ENCODE results near the gene ITGAX. TPM values are rescaled to one million over a fixed set of nuclear protein-coding genes. Genes with fewer than 3 reads are reported as not detected.

Gene ITGAX
- polyA plus RNA-seq, 3 donors, result 0.91 to 22.4 (median 4.5) TPM

GRCh38 chr16:31364421-31364820 lies 9.4 kb downstream of the ITGAX start:
- no peak overlapping the region for H3K27ac ChIP-seq (ENCODE audit: low read depth, low read length)
- WGBS, 3 donors, result 66 to 77% (median 75%) methylated on average over 6 of the region's 6 CpGs

DNA sequence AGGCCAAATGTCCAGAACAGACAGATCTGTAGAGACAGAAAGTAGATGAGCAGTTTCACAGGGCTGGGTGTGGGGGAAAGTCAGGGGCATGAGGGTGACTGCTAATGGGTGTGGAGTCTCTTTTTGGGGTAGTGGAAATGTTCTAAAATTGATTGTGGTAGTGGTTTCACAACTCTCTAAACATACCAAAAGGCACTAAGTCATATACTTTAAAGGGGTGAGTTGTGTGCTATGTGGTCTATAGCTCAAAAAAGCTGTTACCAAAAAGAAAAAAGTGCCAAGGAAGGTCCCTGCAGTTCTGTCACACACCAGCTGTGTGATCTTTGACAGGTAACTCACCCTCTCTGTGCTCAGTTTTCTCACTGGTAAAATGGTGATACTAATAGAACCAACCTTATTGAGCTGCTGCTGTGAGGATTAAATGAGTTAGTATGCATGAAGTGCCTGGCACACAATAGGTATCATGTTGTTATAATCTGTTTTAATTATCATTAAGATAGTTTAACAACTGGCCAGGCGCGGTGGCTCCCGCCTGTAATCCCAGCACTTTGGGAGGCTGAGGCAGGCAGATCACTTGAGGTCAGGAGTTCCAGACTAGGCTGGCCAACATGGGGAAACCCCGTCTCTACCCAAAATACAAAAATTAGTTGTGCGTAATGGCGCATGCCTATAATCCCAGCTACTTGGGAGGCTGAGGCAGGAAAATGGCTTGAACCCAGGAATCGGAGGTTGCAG lies 10.3 kb downstream of the ITGAX start:
- WGBS, 3 donors, result 87 to 96% (median 88%) methylated on average over 7 of the region's 7 CpGs
- no peak overlapping the region for H3K27ac ChIP-seq (ENCODE audit: low read depth, low read length)

- no peak overlapping the region for H3K27ac ChIP-seq (ENCODE audit: low read depth, low read length)
- 48 to 79% (median 50%) methylated on average over 3 of the region's 3 CpGs for WGBS, 3 donors
These were observed 12.9 kb downstream of the ITGAX start for GRCh38 chr16:31367853-31368252.

- WGBS, 3 donors, result 89 to 92% (median 90%) methylated on average over 12 of the region's 12 CpGs
- no peak overlapping the region for H3K27ac ChIP-seq (ENCODE audit: low read depth, low read length)
These were observed 16.0 kb downstream of the ITGAX start for GRCh38 chr16:31371008-31371407.

- 73 to 79% (median 77%) methylated on average over 42 of the region's 42 CpGs for WGBS, 3 donors
- H3K27ac ChIP-seq (ENCODE audit: low read depth, low read length), result no peak overlapping the region
These were observed 16.9 kb downstream of the ITGAX start for GRCh38 chr16:31371619-31372484.

- no peak overlapping the region for H3K27ac ChIP-seq (ENCODE audit: low read depth, low read length)
- 79 to 84% (median 80%) methylated on average over 14 of the region's 14 CpGs for WGBS, 3 donors
These were observed 18.3 kb downstream of the ITGAX start for GRCh38 chr16:31373235-31373634.

DNA sequence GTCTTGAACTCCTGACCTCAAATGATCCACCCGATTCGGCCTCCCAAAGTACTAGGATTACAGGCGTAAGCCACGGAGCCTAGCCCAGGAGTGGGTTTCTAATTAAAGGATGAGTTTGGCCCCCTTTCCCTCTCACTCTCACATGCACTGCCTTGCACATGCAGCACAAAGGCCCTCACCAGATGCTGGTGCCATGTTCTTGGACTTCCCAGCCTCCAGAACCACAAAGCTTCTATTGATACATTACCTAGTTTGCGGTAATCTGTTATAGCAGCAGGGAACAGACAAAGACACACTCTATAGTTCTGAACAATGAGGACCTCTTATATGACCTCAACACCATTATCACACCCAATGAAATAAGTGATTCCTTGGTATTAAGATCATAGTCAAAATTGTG lies 20.3 kb downstream of the ITGAX start:
- no peak overlapping the region for H3K27ac ChIP-seq (ENCODE audit: low read depth, low read length)
- 91 to 98% (median 96%) methylated on average over 5 of the region's 5 CpGs for WGBS, 3 donors

DNA sequence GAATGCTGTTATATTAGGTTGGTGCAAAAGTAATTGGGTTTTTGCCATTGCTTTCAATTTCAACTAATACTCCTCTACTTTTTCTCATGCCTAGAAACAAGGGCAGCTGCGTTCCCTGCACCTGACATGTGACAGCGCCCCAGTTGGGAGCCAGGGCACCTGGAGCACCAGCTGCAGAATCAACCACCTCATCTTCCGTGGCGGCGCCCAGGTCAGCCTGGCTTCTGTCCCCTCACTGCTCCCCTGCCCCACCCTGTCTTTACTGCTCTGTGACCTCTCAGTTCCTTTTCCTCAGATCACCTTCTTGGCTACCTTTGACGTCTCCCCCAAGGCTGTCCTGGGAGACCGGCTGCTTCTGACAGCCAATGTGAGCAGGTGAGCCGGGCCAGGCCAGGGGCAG lies 21.7 kb downstream of the ITGAX start:
- H3K27ac ChIP-seq (ENCODE audit: low read depth, low read length), result no peak overlapping the region
- WGBS, 3 donors, result 42 to 80% (median 77%) methylated on average over 8 of the region's 8 CpGs

GRCh38 chr16:31377210-31377903 lies 22.4 kb downstream of the ITGAX start:
- H3K27ac ChIP-seq (ENCODE audit: low read depth, low read length), result no peak overlapping the region
- WGBS, 3 donors, result 43 to 75% (median 64%) methylated on average over 7 of the region's 7 CpGs

DNA sequence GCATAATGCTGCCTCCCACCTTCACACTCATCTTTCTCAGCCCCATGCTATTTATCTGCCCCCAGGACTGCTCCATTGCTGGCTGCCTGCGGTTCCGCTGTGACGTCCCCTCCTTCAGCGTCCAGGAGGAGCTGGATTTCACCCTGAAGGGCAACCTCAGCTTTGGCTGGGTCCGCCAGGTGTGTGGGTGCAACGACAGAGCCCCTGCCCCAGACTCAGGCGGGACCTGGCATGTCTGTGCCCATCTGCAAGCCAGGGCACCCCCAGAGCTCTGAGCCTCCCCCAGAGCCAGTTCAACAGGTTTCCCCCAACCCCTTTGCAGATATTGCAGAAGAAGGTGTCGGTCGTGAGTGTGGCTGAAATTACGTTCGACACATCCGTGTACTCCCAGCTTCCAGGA lies 25.2 kb downstream of the ITGAX start:
- no peak overlapping the region for H3K27ac ChIP-seq (ENCODE audit: low read depth, low read length)
- WGBS, 3 donors, result 77 to 83% (median 82%) methylated on average over 12 of the region's 12 CpGs

GRCh38 chr16:31382485-31383161 lies 27.6 kb downstream of the ITGAX start:
- H3K27ac ChIP-seq (ENCODE audit: low read depth, low read length), result no peak overlapping the region
- WGBS, 3 donors, result 23 to 28% (median 24%) methylated on average over 14 of the region's 14 CpGs

DNA sequence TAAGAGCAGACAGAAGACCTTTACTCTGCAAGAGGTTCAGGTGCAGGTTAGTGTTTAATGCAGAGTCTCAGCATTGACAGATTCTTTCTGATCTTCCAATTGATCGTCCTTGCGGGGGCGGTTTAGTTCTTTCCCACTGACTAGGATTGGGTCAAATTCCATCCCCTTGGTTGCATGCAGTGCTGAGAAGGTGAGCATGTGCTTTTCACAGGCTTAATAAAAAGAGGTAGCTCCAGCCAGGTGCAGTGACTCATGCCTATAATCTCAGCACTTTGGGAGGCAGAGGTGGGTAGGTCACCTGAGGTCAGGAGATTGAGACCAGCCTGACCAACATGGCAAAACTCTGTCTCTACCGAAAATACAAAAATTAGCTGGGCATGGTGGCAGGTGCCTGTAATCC lies 30.7 kb downstream of the ITGAX start:
- no peak overlapping the region for H3K27ac ChIP-seq (ENCODE audit: low read depth, low read length)
- 27 to 84% (median 83%) methylated on average over 4 of the region's 4 CpGs for WGBS, 3 donors

DNA sequence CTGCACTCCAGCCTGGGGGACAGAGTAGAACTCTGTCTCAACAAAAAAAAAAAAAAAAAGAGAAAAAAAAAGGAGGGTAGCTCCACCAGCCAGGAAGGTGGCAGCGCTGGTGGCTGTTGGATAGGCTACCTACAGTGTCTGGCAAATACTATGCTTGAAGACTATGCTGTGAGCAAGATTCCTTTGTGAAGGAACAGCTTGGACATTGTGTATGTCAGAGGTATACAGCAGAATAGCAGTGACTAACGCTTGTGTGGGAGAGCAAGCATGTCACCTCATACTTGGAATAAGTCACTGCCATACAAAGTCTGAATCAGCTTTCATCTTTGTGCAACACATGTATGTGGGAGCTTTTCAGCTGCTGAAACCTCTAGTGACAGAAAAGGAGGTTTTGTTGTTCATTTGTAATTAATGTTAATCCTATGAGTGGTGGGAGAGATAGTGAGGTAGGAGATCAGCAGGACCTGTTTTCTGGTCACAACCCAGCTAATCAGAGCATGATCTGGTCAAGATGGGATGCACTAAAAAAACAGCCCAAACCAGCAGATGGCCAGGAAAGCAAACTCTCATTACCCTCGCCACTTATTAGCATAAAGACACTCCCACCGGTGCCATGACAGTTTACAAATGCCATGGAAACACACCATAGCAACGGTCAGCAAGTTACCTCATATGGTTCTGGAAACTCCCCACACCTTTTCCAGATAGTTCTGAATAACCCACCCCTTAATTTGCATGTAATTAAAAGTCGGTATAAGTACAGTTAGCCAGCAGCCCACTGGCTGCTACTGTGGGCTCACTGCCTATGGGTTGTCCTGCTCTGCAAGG lies 31.4 kb downstream of the ITGAX start:
- H3K27ac ChIP-seq (ENCODE audit: low read depth, low read length), result no peak overlapping the region
- WGBS, 3 donors, result 23 to 52% (median 51%) methylated on average over 6 of the region's 6 CpGs

DNA sequence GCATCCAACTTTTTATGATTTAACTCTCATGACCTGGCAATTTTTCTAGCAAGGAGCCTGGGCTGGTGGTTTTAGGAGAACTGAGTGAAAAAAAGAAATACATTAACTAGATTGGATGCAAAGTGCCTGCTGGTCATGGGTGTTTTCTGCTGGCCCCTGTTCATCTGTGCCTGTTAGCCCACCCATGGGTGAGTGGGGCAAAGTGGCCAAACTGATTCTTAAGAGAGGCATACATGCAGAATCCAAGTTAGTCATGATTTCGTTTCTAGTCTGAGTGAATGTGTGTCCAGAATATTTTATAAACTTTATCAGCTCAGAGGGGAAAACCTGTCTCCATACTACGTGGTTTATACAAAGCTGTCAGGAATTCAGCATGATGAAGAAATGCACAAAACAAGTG lies 33.6 kb downstream of the ITGAX start:
- 63 to 80% (median 68%) methylated on average over 2 of the region's 2 CpGs for WGBS, 3 donors

GRCh38 chr16:31390504-31391041 lies 35.6 kb downstream of the ITGAX start:
- WGBS, 3 donors, result 59 to 67% (median 62%) methylated on average over 6 of the region's 6 CpGs
- H3K27ac ChIP-seq (ENCODE audit: low read depth, low read length), result no peak overlapping the region

More for the DNA sequence above, 33.6 kb downstream of the ITGAX start:
- H3K27ac ChIP-seq (ENCODE audit: low read depth, low read length), result no peak overlapping the region

DNA sequence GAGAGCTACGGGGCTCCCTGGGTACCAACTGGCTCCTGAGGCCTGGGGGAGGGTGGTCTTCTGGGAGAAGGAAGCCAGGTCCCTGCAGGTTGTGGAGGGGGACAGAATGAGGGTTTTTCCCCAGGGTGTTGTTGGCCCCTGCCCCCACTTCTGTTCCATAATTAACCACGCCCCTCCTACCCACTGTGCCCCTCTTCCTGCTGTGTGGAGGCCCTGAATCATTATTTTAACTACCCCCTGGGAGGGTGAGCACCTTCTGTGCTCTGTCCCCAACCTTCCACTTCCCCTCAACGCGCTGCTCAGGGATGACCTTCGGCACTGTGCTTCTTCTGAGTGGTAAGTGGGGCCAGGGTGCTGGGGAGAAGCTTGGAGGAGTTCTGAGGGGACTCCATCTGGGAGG lies 38.1 kb downstream of the ITGAX start, which contains the start of gene ITGAD:
TSS of gene ITGAD (plus strand) at position 280 of the 400 bp plus-strand sequence. CDS start at position 306, 26 bp downstream.
- 51 to 67% (median 54%) methylated on average over 5 of the region's 5 CpGs for WGBS, 3 donors
- H3K27ac ChIP-seq (ENCODE audit: low read depth, low read length), result no peak within 1 kb of the TSS

DNA sequence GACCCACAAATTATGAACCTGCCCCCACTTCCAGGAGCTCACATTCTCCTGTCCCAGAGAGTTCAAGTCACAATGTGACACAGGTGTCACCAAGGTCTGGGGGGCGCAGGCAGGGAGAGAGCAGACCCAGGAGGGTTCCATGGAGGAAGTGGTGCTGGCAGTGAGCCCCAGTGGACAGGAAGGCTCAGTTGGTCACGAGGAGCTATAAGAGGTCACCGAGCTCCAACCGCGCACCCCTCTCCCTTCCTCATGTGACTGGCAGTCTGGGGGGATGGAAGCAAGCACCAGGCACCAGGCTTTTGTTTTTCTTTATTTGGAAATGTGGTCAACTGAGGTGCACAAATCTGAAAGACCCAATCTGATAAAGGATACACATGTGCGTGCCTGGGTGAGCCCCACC lies 40.7 kb downstream of the ITGAX start:
- H3K27ac ChIP-seq (ENCODE audit: low read depth, low read length), result no peak overlapping the region
- 35 to 62% (median 49%) methylated on average over 6 of the region's 6 CpGs for WGBS, 3 donors
